Small intestine (tissue), 7 donors: ENCODE results near the gene HDGF. TPM values are rescaled to one million over a fixed set of nuclear protein-coding genes. Genes with fewer than 3 reads are reported as not detected.

Experiments used
- DNase-seq, 2 donors: peaks; one replicate each; pipeline versions ENCODE4 v3.0.0 to v3.0.0-alpha.2; 2013
- FAIRE-seq: peaks from 2 replicates; lab custom pipeline; 2012; peaks lifted over from hg19 to GRCh38; lab: Jason Lieb, UNC
- H3K27ac ChIP-seq, 3 donors: one replicate each; pipeline ENCODE4 v1.5.1; 2013; ENCODE audit warnings: low read length in 2 of 3, mild to moderate bottlenecking in 2 of 3, control low read depth in 1 of 3, inconsistent platforms in 1 of 3, low read depth in 1 of 3, moderate library complexity in 1 of 3
- H3K27me3 ChIP-seq, 3 donors: one replicate each; pipeline ENCODE4 v1.6.1; 2013; ENCODE audit warnings: low read length in 3 of 3, inconsistent platforms in 1 of 3; ENCODE audit not compliant: control insufficient read depth in 3 of 3, insufficient read depth in 3 of 3
- H3K36me3 ChIP-seq, 3 donors: one replicate each; pipeline ENCODE4 v1.6.1; 2013; ENCODE audit warnings: low read length in 3 of 3, inconsistent platforms in 1 of 3, low read depth in 1 of 3, mild to moderate bottlenecking in 1 of 3, moderate library complexity in 1 of 3; ENCODE audit not compliant: control insufficient read depth in 3 of 3, insufficient read depth in 2 of 3
- H3K4me1 ChIP-seq, 3 donors: one replicate each; pipeline ENCODE4 v1.6.1; 2013; ENCODE audit warnings: low read length in 2 of 3, inconsistent platforms in 1 of 3, low read depth in 1 of 3, mild to moderate bottlenecking in 1 of 3, moderate library complexity in 1 of 3; ENCODE audit not compliant: control insufficient read depth in 3 of 3, insufficient read depth in 2 of 3
- H3K4me3 ChIP-seq, 3 donors: one replicate each; pipeline ENCODE4 v1.5.1; 2013; ENCODE audit warnings: low read length in 3 of 3, control low read depth in 1 of 3, inconsistent platforms in 1 of 3, low read depth in 1 of 3, mild to moderate bottlenecking in 1 of 3, moderate library complexity in 1 of 3
- H3K9me3 ChIP-seq, 2 donors: one replicate each; pipeline ENCODE4 v1.6.1; 2013; ENCODE audit warnings: low read depth in 1 of 2, low read length in 1 of 2; ENCODE audit not compliant: control insufficient read depth in 2 of 2, insufficient read depth in 1 of 2
- WGBS, 3 donors: extraction: QIAGEN DNeasy Blood & Tissue Kit; methylation state at CpG; one replicate each; pipeline ENCODE4 v1.1.7; 2013; 5-methylcytosine and 5-hydroxymethylcytosine counted together
- polyA plus RNA-seq, 4 donors: library from polyadenylated mRNA; stranded (reverse) in 3 of 4; unstranded in 1 of 4; fragments of 200-250 nt in 3 of 4; fragments of 120-200 nt in 1 of 4; gene quantifications; one replicate each; pipeline versions ENCODE4 v1.2.1 to v1.2.3, GENCODE V29; 2013
- donor health status: healthy with polysubstance abuse.
- donor health status: control.
- donor health status: control.
- donor health status: Bipolar disorder and iron deficiency.
- donor health status: healthy.

Gene HDGF
- polyA plus RNA-seq, 4 donors = 244 to 308 (median 277) TPM

- H3K36me3 ChIP-seq = no peaks in the 10 kb centered on the region
- no peak for FAIRE-seq
- 35 to 41% (median 37%) methylated on average over 14 to 16 of the region's 16 CpGs for WGBS, 3 donors
- no peaks in the 10 kb centered on the region for H3K9me3 ChIP-seq
- H3K27me3 ChIP-seq = peaks cover 0 to 8% (median 3%) of the 10 kb centered on the region in 3 donors
- H3K4me3 ChIP-seq = no peak overlapping the region
- peak overlapping the region in 1 of 3 donors; percentile 56 for H3K27ac ChIP-seq
- peaks cover 3 to 53% (median 4%) of the 10 kb centered on the region in 3 donors for H3K4me1 ChIP-seq
- peak in 1 of 2 donors; percentile 87 for DNase-seq
Measured at GRCh38 chr1:156692925-156693847, 58.3 kb downstream of the HDGF start.

- Histone ChIP-seq H3K4me1 (peaks cover 3 to 53% (median 4%) of the 10 kb centered on the region in 3 donors), H3K4me3 (no peak overlapping the region), H3K27ac (peak overlapping the region in 1 of 3 donors; percentile 56), H3K36me3 (no peaks in the 10 kb centered on the region), H3K9me3 (no peaks in the 10 kb centered on the region), H3K27me3 (peaks cover 0 to 8% (median 3%) of the 10 kb centered on the region in 3 donors)
- no peak for FAIRE-seq
- WGBS, 3 donors = 7 to 11% (median 8%) methylated on average over 12 to 13 of the region's 13 CpGs
- no peak for DNase-seq
Measured at GRCh38 chr1:156692441-156692924, 59.0 kb downstream of the HDGF start.

Other genes starting within 250 kb of the HDGF start
- 10 to 100 TPM in 2 of 4 donors, under 1 TPM in 2; 0.54 to 13.8 (median 7.3) TPM for gene IQGAP3, start 179.1 kb downstream of the HDGF start, polyA plus RNA-seq
- under 1 TPM in 2 of 4 donors, not detected in 2; 0.18 to 0.19 TPM for gene TTC24, start 172.0 kb downstream of the HDGF start, polyA plus RNA-seq
- gene NAXE, start 159.9 kb downstream of the HDGF start, polyA plus RNA-seq = 100 to 1,000 TPM in 1 of 4 donors, 10 to 100 TPM in 3; 64.8 to 105 (median 94.3) TPM
- gene GPATCH4, start 150.2 kb downstream of the HDGF start, polyA plus RNA-seq = 10 to 100 TPM in 3 of 4 donors, 1 to 10 TPM in 1; 8.9 to 31.0 (median 16.8) TPM
- 10 to 100 TPM in 2 of 4 donors, under 1 TPM in 2; 0.22 to 25.9 (median 6.7) TPM for gene HAPLN2, start 132.3 kb downstream of the HDGF start, polyA plus RNA-seq
- gene BCAN, start 109.6 kb downstream of the HDGF start, polyA plus RNA-seq = 1 to 10 TPM in 1 of 4 donors, under 1 TPM in 1, not detected in 2; 0.36 to 1.9 TPM
- 10 to 100 TPM in 2 of 4 donors, 1 to 10 TPM in 1, under 1 TPM in 1; 0.22 to 17.9 (median 6.4) TPM for gene NES, start 74.3 kb downstream of the HDGF start, polyA plus RNA-seq
- gene CRABP2, start 46.1 kb downstream of the HDGF start, polyA plus RNA-seq = 1 to 10 TPM in 2 of 4 donors, under 1 TPM in 2; 0.81 to 3.1 (median 1.4) TPM
- gene METTL25B, start 23.2 kb downstream of the HDGF start, polyA plus RNA-seq = 10 to 100 TPM; 27.8 to 79.8 (median 49.4) TPM
- 10 to 100 TPM; 12.5 to 34.5 (median 14.9) TPM for gene ISG20L2, start 22.9 kb downstream of the HDGF start, polyA plus RNA-seq
- gene MRPL24, start 10.6 kb downstream of the HDGF start, polyA plus RNA-seq = 100 to 1,000 TPM in 1 of 4 donors, 10 to 100 TPM in 3; 57.7 to 102 (median 58.6) TPM
- 10 to 100 TPM; 45.2 to 56.7 (median 52.8) TPM for gene PRCC, start 15.9 kb upstream of the HDGF start, polyA plus RNA-seq
- 1 to 10 TPM in 3 of 4 donors, under 1 TPM in 1; 0.89 to 3.7 (median 2.4) TPM for gene SH2D2A, start 65.2 kb upstream of the HDGF start, polyA plus RNA-seq
- gene INSRR, start 107.4 kb upstream of the HDGF start, polyA plus RNA-seq = under 1 TPM in 2 of 4 donors, not detected in 2; 0.01 to 0.04 TPM
- gene NTRK1, start 109.2 kb upstream of the HDGF start, polyA plus RNA-seq = under 1 TPM in 2 of 4 donors, not detected in 2; 0.10 to 0.67 TPM
- gene PEAR1, start 142.0 kb upstream of the HDGF start, polyA plus RNA-seq = 1 to 10 TPM in 2 of 4 donors, under 1 TPM in 2; 0.22 to 6.5 (median 2.6) TPM
- under 1 TPM in 2 of 4 donors, not detected in 2; 0.07 to 0.13 TPM for gene LRRC71, start 169.0 kb upstream of the HDGF start, polyA plus RNA-seq